ENCODE measurements around the gene EIF5A.

Gene EIF5A

GRCh38 chr17:7312432-7313087 lies 5.1 kb downstream of the EIF5A start:
- H3K4me3 ChIP-seq (ENCODE audit: low read depth, low read length) = no peak overlapping the region

- H3K4me3 ChIP-seq (ENCODE audit: low read depth, low read length) = no peak overlapping the region
Observed at GRCh38 chr17:7313088-7313889, 5.9 kb downstream of the EIF5A start.

GRCh38 chr17:7313890-7314718 lies 6.7 kb downstream of the EIF5A start:
- peak overlapping the region; percentile 91 for H3K4me3 ChIP-seq (ENCODE audit: low read depth, low read length)

- peak within 1 kb of the TSS; percentile 91 for H3K4me3 ChIP-seq (ENCODE audit: low read depth, low read length)
Observed at GRCh38 chr17:7314719-7315569, 7.5 kb downstream of the EIF5A start, which contains the start of gene GPS2. Gene GPS2, minus strand, starts transcription at chr17:7315360. Its CDS starts 308 bp downstream, at chr17:7315052.

- H3K4me3 ChIP-seq (ENCODE audit: low read depth, low read length) = peak overlapping the region; percentile 91
Observed at GRCh38 chr17:7315570-7316235, 8.3 kb downstream of the EIF5A start.

- H3K4me3 ChIP-seq (ENCODE audit: low read depth, low read length) = no peak overlapping the region
Observed at GRCh38 chr17:7317161-7317803, 9.9 kb downstream of the EIF5A start.

- no peak overlapping the region for H3K4me3 ChIP-seq (ENCODE audit: low read depth, low read length)
Observed at GRCh38 chr17:7318121-7318860, 10.9 kb downstream of the EIF5A start.

GRCh38 chr17:7321466-7321865 lies 14.0 kb downstream of the EIF5A start:
- no peak overlapping the region for H3K4me3 ChIP-seq (ENCODE audit: low read depth, low read length)

- no peak overlapping the region for H3K4me3 ChIP-seq (ENCODE audit: low read depth, low read length)
Observed at GRCh38 chr17:7322520-7323194, 15.2 kb downstream of the EIF5A start.

- H3K4me3 ChIP-seq (ENCODE audit: low read depth, low read length) = no peak overlapping the region
Observed at GRCh38 chr17:7323731-7324437, 16.5 kb downstream of the EIF5A start.

GRCh38 chr17:7324438-7324779 lies 17.0 kb downstream of the EIF5A start:
- no peak overlapping the region for H3K4me3 ChIP-seq (ENCODE audit: low read depth, low read length)

GRCh38 chr17:7325031-7325528 lies 17.7 kb downstream of the EIF5A start:
- H3K4me3 ChIP-seq (ENCODE audit: low read depth, low read length) = no peak overlapping the region

- no peak overlapping the region for H3K4me3 ChIP-seq (ENCODE audit: low read depth, low read length)
Observed at GRCh38 chr17:7326186-7326585, 18.8 kb downstream of the EIF5A start.

GRCh38 chr17:7327056-7327455 lies 19.6 kb downstream of the EIF5A start:
- no peak overlapping the region for H3K4me3 ChIP-seq (ENCODE audit: low read depth, low read length)

- H3K4me3 ChIP-seq (ENCODE audit: low read depth, low read length) = no peak overlapping the region
Observed at GRCh38 chr17:7327501-7327900, 20.1 kb downstream of the EIF5A start.

GRCh38 chr17:7328009-7328408 lies 20.6 kb downstream of the EIF5A start:
- peak overlapping the region; percentile 97 for H3K4me3 ChIP-seq (ENCODE audit: low read depth, low read length)

- H3K4me3 ChIP-seq (ENCODE audit: low read depth, low read length) = peak within 1 kb of the TSS; percentile 97
Observed at GRCh38 chr17:7328840-7329373, 21.5 kb downstream of the EIF5A start, which contains the start of gene NEURL4. Gene NEURL4, minus strand, starts transcription at chr17:7329335. Its CDS starts 23 bp downstream, at chr17:7329312.
